Tibial artery (tissue), 4 donors: ENCODE results near the gene OR4F6.

ENCODE experiments used
- DNase-seq, 2 donors: peaks; one replicate each; pipeline ENCODE4 v3.0.0-alpha.2; 2019
- H3K27ac ChIP-seq, 2 donors: fragments of 200-600 bp; sonication (generic) in 1 of 2; 1 replicate in 1 of 2; 2 replicates in 1 of 2; pipeline ENCODE4 v1.5.1; 2018 to 2019; ENCODE audit warnings: mild to moderate bottlenecking in 1 of 2
- H3K27me3 ChIP-seq, 2 donors: fragments of 200-600 bp; sonication (generic) in 1 of 2; one replicate each; pipeline versions ENCODE4 v1.5.1 to v1.6.0; 2016 to 2019
- H3K36me3 ChIP-seq, 3 donors: fragments of 200-600 bp; sonication (generic) in 2 of 3; one replicate each; pipeline ENCODE4 v1.5.1; 2016 to 2019; ENCODE audit warnings: mild to moderate bottlenecking in 2 of 3
- H3K4me1 ChIP-seq, 4 donors: fragments of 200-600 bp; sonication (generic) in 2 of 4; 1 replicate in 3 of 4; 2 replicates in 1 of 4; pipeline ENCODE4 v1.5.1; 2016 to 2019
- H3K4me3 ChIP-seq, 2 donors: fragments of 200-600 bp; sonication (generic) in 1 of 2; 1 replicate in 1 of 2; 2 replicates in 1 of 2; pipeline ENCODE4 v1.5.1; 2018 to 2019; ENCODE audit warnings: mild to moderate bottlenecking in 2 of 2
- H3K9me3 ChIP-seq, 3 donors: fragments of 200-600 bp; sonication (generic) in 1 of 3; one replicate each; pipeline ENCODE4 v1.5.1; 2016 to 2019
- CTCF ChIP-seq, 2 experiments: fragments of 200-600 bp in 1 of 2; fragments of 450-650 bp in 1 of 2; IDR thresholded peaks; one replicate each; pipeline ENCODE4 v1.5.1; 2017 to 2019; ENCODE audit warnings: antibody characterized with exemption in 2 of 2, mild to moderate bottlenecking in 1 of 2, moderate library complexity in 1 of 2
- intact Hi-C: fragments of 100-400 bp; cut with DNase I; formaldehyde crosslinking; loops from one replicate; pipeline ENCODE4 v1.15.0; 2023; ENCODE audit warnings: low total_unique reads

OR4F6 gene

GRCh38 chr15:101804941-101805340 is 1.6 kb downstream of the OR4F6 start:
- H3K4me3 ChIP-seq, result no peak overlapping the region
- H3K27ac ChIP-seq, result no peak overlapping the region
- no peaks in the 10 kb centered on the region for H3K27me3 ChIP-seq
- no peaks in the 10 kb centered on the region for H3K4me1 ChIP-seq
- H3K9me3 ChIP-seq, result no peaks in the 10 kb centered on the region
- TF ChIP-seq CTCF (IDR thresholded peaks at IDR 0.05), result no peak
- no peak for DNase-seq
- no peaks in the 10 kb centered on the region for H3K36me3 ChIP-seq
- intact Hi-C loops, result no loop called here

- no peak for DNase-seq
- Histone ChIP-seq H3K27ac (no peak overlapping the region), H3K4me1 (no peaks in the 10 kb centered on the region), H3K9me3 (no peaks in the 10 kb centered on the region), H3K36me3 (no peaks in the 10 kb centered on the region), H3K4me3 (no peak overlapping the region), H3K27me3 (no peaks in the 10 kb centered on the region)
- intact Hi-C loops, result no loop called here
- no peak for TF ChIP-seq CTCF (IDR thresholded peaks at IDR 0.05)
Measured at GRCh38 chr15:101805605-101806345, 2.5 kb downstream of the OR4F6 start.

DNA sequence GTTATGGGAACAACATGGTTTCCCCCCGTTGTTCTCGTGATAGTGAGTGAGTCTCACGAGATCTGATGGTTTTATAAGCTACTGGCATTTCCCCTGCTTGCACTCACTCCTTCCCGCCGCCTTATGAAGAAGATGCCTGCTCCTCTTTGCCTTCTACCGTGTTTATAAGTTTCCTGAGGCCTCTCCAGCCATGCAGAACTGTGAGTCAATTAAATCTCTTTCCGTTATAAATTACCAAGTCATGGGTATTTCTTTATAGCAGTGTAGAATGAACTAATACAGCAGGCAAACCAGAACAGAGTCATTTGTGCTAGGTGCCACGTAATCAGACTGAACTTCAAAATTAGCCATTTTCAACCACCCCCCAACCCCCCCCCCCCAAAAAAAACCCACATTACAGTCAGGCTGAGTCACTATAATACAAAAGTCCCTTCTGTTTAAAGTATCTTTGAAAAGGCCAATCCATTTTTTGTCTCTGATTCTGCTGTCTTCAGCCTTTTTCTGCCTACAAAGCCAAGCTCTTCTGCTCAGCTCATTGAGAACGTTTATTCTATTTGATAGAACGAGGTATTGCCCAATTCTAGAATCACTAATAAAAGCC is 4.1 kb downstream of the OR4F6 start:
- DNase-seq, result no peak
- no peak overlapping the region for H3K4me3 ChIP-seq
- H3K4me1 ChIP-seq, result no peaks in the 10 kb centered on the region
- H3K27ac ChIP-seq, result no peak overlapping the region
- intact Hi-C loops, result no loop called here
- TF ChIP-seq CTCF (IDR thresholded peaks at IDR 0.05), result no peak
- no peaks in the 10 kb centered on the region for H3K36me3 ChIP-seq
- no peaks in the 10 kb centered on the region for H3K27me3 ChIP-seq
- no peaks in the 10 kb centered on the region for H3K9me3 ChIP-seq

GRCh38 chr15:101808201-101808600 is 4.9 kb downstream of the OR4F6 start:
- no peaks in the 10 kb centered on the region for H3K36me3 ChIP-seq
- no peak for TF ChIP-seq CTCF (IDR thresholded peaks at IDR 0.05)
- DNase-seq, result no peak
- no peaks in the 10 kb centered on the region for H3K4me1 ChIP-seq
- H3K27me3 ChIP-seq, result no peaks in the 10 kb centered on the region
- intact Hi-C loops, result no loop called here
- no peak overlapping the region for H3K27ac ChIP-seq
- H3K9me3 ChIP-seq, result no peaks in the 10 kb centered on the region
- H3K4me3 ChIP-seq, result no peak overlapping the region

DNA sequence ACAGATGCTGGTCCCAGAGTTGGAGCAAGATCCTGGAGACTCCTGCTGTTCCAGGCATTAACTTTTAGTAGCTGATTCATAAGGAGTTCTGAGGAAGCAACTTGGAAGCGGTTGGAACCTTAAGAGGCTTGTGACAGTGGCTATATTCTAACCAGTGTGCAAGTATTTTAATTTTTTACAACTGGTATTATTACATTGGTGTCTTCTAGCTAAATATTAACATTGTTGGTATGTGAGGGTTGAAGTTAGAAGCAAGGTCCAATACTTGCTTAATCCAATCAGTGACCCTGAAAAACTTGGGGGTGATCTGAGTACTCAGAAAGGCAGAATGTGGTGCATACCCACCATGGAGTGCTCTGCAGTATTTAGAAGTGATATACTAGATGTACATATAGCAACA is 7.1 kb downstream of the OR4F6 start:
- no peak for TF ChIP-seq CTCF (IDR thresholded peaks at IDR 0.05)
- Histone ChIP-seq H3K9me3 (no peaks in the 10 kb centered on the region), H3K36me3 (no peaks in the 10 kb centered on the region), H3K4me3 (no peak overlapping the region), H3K27ac (no peak overlapping the region), H3K4me1 (no peaks in the 10 kb centered on the region), H3K27me3 (no peaks in the 10 kb centered on the region)
- DNase-seq, result no peak
- intact Hi-C loops, result no loop called here
